Loucy (cell line): ENCODE measurements around the gene CANT1.

Experiments used
- H2AFZ ChIP-seq: fragments of 200-600 bp; sonication (generic); 2 replicates; pipeline ENCODE4 v1.6.0; 2016; ENCODE audit warnings: antibody characterized with exemption, mild to moderate bottlenecking, low read length, moderate library complexity
- H3F3A ChIP-seq: fragments of 200-600 bp; 2 replicates; pipeline ENCODE4 v1.6.0; 2016; ENCODE audit warnings: antibody characterized with exemption, low read depth, mild to moderate bottlenecking
- H3K27me3 ChIP-seq: fragments of 200-600 bp; sonication (generic); 2 replicates; pipeline ENCODE4 v1.6.1; 2014; ENCODE audit warnings: low read length, mild to moderate bottlenecking; ENCODE audit not compliant: insufficient read depth, poor library complexity, severe bottlenecking
- H3K36me3 ChIP-seq: fragments of 200-600 bp; sonication (generic); 2 replicates; pipeline ENCODE4 v1.6.1; 2016; ENCODE audit warnings: low read length; ENCODE audit not compliant: insufficient read depth
- H3K4me1 ChIP-seq: fragments of 200-600 bp; sonication (generic); 2 replicates; pipeline ENCODE4 v1.5.1; 2014; ENCODE audit warnings: low read length, mild to moderate bottlenecking; ENCODE audit not compliant: insufficient read depth, poor library complexity, severe bottlenecking
- H3K4me2 ChIP-seq: fragments of 200-600 bp; sonication (generic); 2 replicates; pipeline ENCODE4 v1.6.0; 2014; ENCODE audit warnings: antibody characterized with exemption, low read length, low read depth, mild to moderate bottlenecking; ENCODE audit not compliant: poor library complexity, severe bottlenecking
- H3K4me3 ChIP-seq: fragments of 200-600 bp; sonication (generic); 2 replicates; pipeline ENCODE4 v1.5.1; 2014; ENCODE audit warnings: low read length, mild to moderate bottlenecking, mixed read lengths; ENCODE audit not compliant: poor library complexity, severe bottlenecking
- H3K79me2 ChIP-seq: fragments of 200-600 bp; sonication (generic); 2 replicates; pipeline ENCODE4 v1.6.1; 2014; ENCODE audit warnings: low read length; ENCODE audit not compliant: insufficient read depth
- H3K9ac ChIP-seq: fragments of 200-600 bp; sonication (generic); 2 replicates; pipeline ENCODE4 v1.6.0; 2014; ENCODE audit warnings: mild to moderate bottlenecking, low read depth, low read length, moderate library complexity; ENCODE audit not compliant: poor library complexity, severe bottlenecking
- H3K9me2 ChIP-seq: fragments of 200-600 bp; sonication (generic); replicated peaks from 2 replicates; pipeline ENCODE4 v1.6.1; 2016; ENCODE audit warnings: low read depth, low read length, mixed read lengths
- H3K9me3 ChIP-seq: fragments of 200-600 bp; sonication (generic); 2 replicates; pipeline ENCODE4 v1.6.1; 2014; ENCODE audit warnings: mild to moderate bottlenecking, antibody characterized with exemption, low read length, low read depth; ENCODE audit not compliant: insufficient read depth
- H4K20me1 ChIP-seq: fragments of 200-600 bp; sonication (generic); 2 replicates; pipeline ENCODE4 v1.6.0; 2014; ENCODE audit warnings: antibody characterized with exemption, low read length, mild to moderate bottlenecking; ENCODE audit not compliant: insufficient read depth, poor library complexity, severe bottlenecking
- CTCF ChIP-seq: fragments of 200-600 bp; sonication (generic); conservative IDR thresholded peaks from 2 replicates; pipeline ENCODE4 v1.5.1; 2014; ENCODE audit warnings: mild to moderate bottlenecking, antibody characterized with exemption, low read length
- EZH2phosphoT487 ChIP-seq: fragments of 200-600 bp; IDR thresholded peaks from 2 replicates; pipeline ENCODE4 v1.6.1; 2018; ENCODE audit warnings: antibody characterized with exemption, mild to moderate bottlenecking, moderate library complexity, borderline replicate concordance

Gene CANT1

GRCh38 chr17:79017546-79018369, 8.2 kb upstream of the CANT1 start:
- Histone ChIP-seq H3K4me2 (no peak overlapping the region), H3K79me2 (no peaks in the 10 kb centered on the region), H2AFZ (no peak overlapping the region), H3K4me3 (no peak overlapping the region), H3K9me3 (no peaks in the 10 kb centered on the region), H3K27me3 (no peaks in the 10 kb centered on the region), H3K4me1 (no peaks in the 10 kb centered on the region), H3K36me3 (no peaks in the 10 kb centered on the region), H3K9me2 (no peaks in the 10 kb centered on the region), H4K20me1 (no peaks in the 10 kb centered on the region), H3K9ac (no peak overlapping the region), H3F3A (no peaks in the 10 kb centered on the region)
- no peak for TF ChIP-seq CTCF
- no peak for TF ChIP-seq EZH2phosphoT487

GRCh38 chr17:79014158-79014758, 4.7 kb upstream of the CANT1 start:
- H3K4me1 ChIP-seq = no peaks in the 10 kb centered on the region
- no peaks in the 10 kb centered on the region for H3K9me3 ChIP-seq
- no peak overlapping the region for H3K9ac ChIP-seq
- no peaks in the 10 kb centered on the region for H4K20me1 ChIP-seq
- no peak overlapping the region for H3K4me3 ChIP-seq
- no peaks in the 10 kb centered on the region for H3K36me3 ChIP-seq
- H3F3A ChIP-seq = no peaks in the 10 kb centered on the region
- no peaks in the 10 kb centered on the region for H3K27me3 ChIP-seq
- H3K79me2 ChIP-seq = peaks cover 3% of the 10 kb centered on the region
- no peak overlapping the region for H3K4me2 ChIP-seq
- no peaks in the 10 kb centered on the region for H3K9me2 ChIP-seq
- TF ChIP-seq CTCF (no peak), EZH2phosphoT487 (no peak)
- no peak overlapping the region for H2AFZ ChIP-seq

GRCh38 chr17:79012563-79013134, 3.1 kb upstream of the CANT1 start:
- Histone ChIP-seq H3K79me2 (peaks cover 19% of the 10 kb centered on the region), H3K9ac (no peak overlapping the region), H3K9me3 (no peaks in the 10 kb centered on the region), H3K36me3 (no peaks in the 10 kb centered on the region), H4K20me1 (peaks cover 14% of the 10 kb centered on the region), H3K4me1 (peaks cover 16% of the 10 kb centered on the region), H3K4me2 (no peak overlapping the region), H3K27me3 (no peaks in the 10 kb centered on the region), H3K4me3 (no peak overlapping the region), H3F3A (no peaks in the 10 kb centered on the region), H2AFZ (no peak overlapping the region), H3K9me2 (no peaks in the 10 kb centered on the region)
- no peak for TF ChIP-seq EZH2phosphoT487
- TF ChIP-seq CTCF = no peak
